Left lung (tissue), 10 donors: ENCODE data around the gene SIK1. TPM values are rescaled to one million over a fixed set of nuclear protein-coding genes. Genes with fewer than 3 reads are reported as not detected.
A peak's percentile ranks its signal among the peaks of the same experiment; 100 is the strongest.
"Not testable (repeated sequence)": the region's sequence is repeated elsewhere in the genome, so short reads cannot be mapped to it uniquely, and the experiment has no call there.

Experiments
- ATAC-seq: fragments of 200-7000 bp; cut with Tn5 transposase; one replicate; pipeline ENCODE4 v1.9.1; 2020; ENCODE audit warnings: moderate library complexity
- DNase-seq, 4 donors: peaks; one replicate each; pipeline ENCODE4 v3.0.0-alpha.2; 2013 to 2020
- H3K27ac ChIP-seq, 2 donors: fragments of 200-600 bp; sonication (generic) in 1 of 2; one replicate each; pipeline versions ENCODE4 v1.5.0 to v1.8.0; 2020 to 2021
- H3K27me3 ChIP-seq, 2 donors: fragments of 200-600 bp; sonication (generic) in 1 of 2; one replicate each; pipeline versions ENCODE4 v1.5.0 to v1.8.0; 2020 to 2021
- H3K36me3 ChIP-seq, 2 donors: fragments of 200-600 bp; sonication (generic) in 1 of 2; one replicate each; pipeline versions ENCODE4 v1.5.0 to v1.8.0; 2020 to 2021
- H3K4me1 ChIP-seq, 2 donors: fragments of 200-600 bp; one replicate each; pipeline ENCODE4 v1.8.0; 2021
- H3K4me3 ChIP-seq, 2 donors: fragments of 200-600 bp; sonication (generic) in 1 of 2; one replicate each; pipeline versions ENCODE4 v1.5.0 to v1.8.0; 2020 to 2021; ENCODE audit warnings: mild to moderate bottlenecking in 1 of 2
- H3K9me3 ChIP-seq, 2 donors: fragments of 200-600 bp; sonication (generic) in 1 of 2; one replicate each; pipeline versions ENCODE4 v1.5.0 to v1.8.0; 2020 to 2021
- intact Hi-C, 2 donors: fragments of 100-400 bp; cut with DNase I; formaldehyde crosslinking; loops; one replicate each; pipeline versions ENCODE4 v1.11.2 to v1.14.2; 2022
- polyA plus RNA-seq, 6 donors: library from polyadenylated mRNA; unstranded; fragments of 120-200 nt; gene quantifications; one replicate each; pipeline ENCODE4 v1.2.1, GENCODE V29; 2013; ENCODE audit not compliant: insufficient read length in 6 of 6
- total RNA-seq, 2 donors: library from RNA; stranded (reverse); fragmentation: NEBNext Ultra II Directional; extraction: Animal tissue kit (Norgen Biotek cat#: 25700); gene quantifications; one replicate each; pipeline ENCODE4 v1.2.1, GENCODE V29; 2021
- donor health status: DM: no; HTN: yes; CAD: no.
- donor health status: DM: no; HTN: no; CAD: no.

SIK1 gene
- total and polyA plus RNA-seq, 8 donors, result 5.7 to 61.0 (median 24.5) TPM

- H3K36me3 ChIP-seq, H3K4me3 ChIP-seq, H3K27ac ChIP-seq, H3K4me1 ChIP-seq, H3K27me3 ChIP-seq, H3K9me3 ChIP-seq, intact Hi-C loops: not testable (repeated sequence)
- ATAC-seq (peak; percentile 3), DNase-seq (peak in 1 of 4 donors; percentile 15)
Observed at GRCh38 chr21:43430830-43431416, 4.0 kb upstream of the SIK1 start.

GRCh38 chr21:43428964-43429363 is 2.0 kb upstream of the SIK1 start:
- intact Hi-C loops, ATAC-seq: not testable (repeated sequence)

GRCh38 chr21:43427242-43427559 is 270 bp upstream of the SIK1 start:
- H3K4me1 ChIP-seq, H3K27ac ChIP-seq, H3K9me3 ChIP-seq, intact Hi-C loops, H3K4me3 ChIP-seq, H3K36me3 ChIP-seq, DNase-seq, H3K27me3 ChIP-seq: not testable (repeated sequence)
- ATAC-seq, result peak; percentile 69

More at GRCh38 chr21:43428964-43429363, 2.0 kb upstream of the SIK1 start:
- not testable (repeated sequence) for H3K4me1 ChIP-seq, H3K4me3 ChIP-seq, H3K27ac ChIP-seq, H3K36me3 ChIP-seq, H3K9me3 ChIP-seq, H3K27me3 ChIP-seq, DNase-seq

- H3K27ac ChIP-seq, intact Hi-C loops, H3K4me3 ChIP-seq, H3K4me1 ChIP-seq, H3K27me3 ChIP-seq, DNase-seq, H3K36me3 ChIP-seq, H3K9me3 ChIP-seq: not testable (repeated sequence)
- peak; percentile 6 for ATAC-seq
Observed at GRCh38 chr21:43426004-43426403, 927 bp downstream of the SIK1 start.

- H3K9me3 ChIP-seq, H3K27ac ChIP-seq, H3K4me1 ChIP-seq, intact Hi-C loops, DNase-seq, H3K4me3 ChIP-seq, ATAC-seq, H3K27me3 ChIP-seq, H3K36me3 ChIP-seq: not testable (repeated sequence)
Observed at GRCh38 chr21:43419475-43419874, 7.5 kb downstream of the SIK1 start.

GRCh38 chr21:43414576-43414975 is 12.4 kb downstream of the SIK1 start:
- H3K4me1 ChIP-seq, H3K9me3 ChIP-seq, H3K36me3 ChIP-seq, intact Hi-C loops, H3K27ac ChIP-seq, DNase-seq, ATAC-seq, H3K27me3 ChIP-seq, H3K4me3 ChIP-seq: not testable (repeated sequence)

- intact Hi-C loops, H3K4me1 ChIP-seq, H3K4me3 ChIP-seq, H3K27me3 ChIP-seq, H3K27ac ChIP-seq, H3K36me3 ChIP-seq, H3K9me3 ChIP-seq: not testable (repeated sequence)
- ATAC-seq (peak; percentile 48), DNase-seq (peak in 1 of 4 donors; percentile 8)
Observed at GRCh38 chr21:43412020-43412788, 14.7 kb downstream of the SIK1 start.

GRCh38 chr21:43410456-43411068 is 16.4 kb downstream of the SIK1 start:
- H3K9me3 ChIP-seq, H3K4me1 ChIP-seq, intact Hi-C loops, H3K27ac ChIP-seq, H3K36me3 ChIP-seq, H3K4me3 ChIP-seq, H3K27me3 ChIP-seq: not testable (repeated sequence)
- ATAC-seq (peak; percentile 84), DNase-seq (peak in 1 of 4 donors; percentile 13)

GRCh38 chr21:43407139-43407538 is 19.8 kb downstream of the SIK1 start:
- ATAC-seq, intact Hi-C loops: not testable (repeated sequence)

GRCh38 chr21:43404450-43404849 is 22.5 kb downstream of the SIK1 start:
- H3K4me3 ChIP-seq, H3K4me1 ChIP-seq, DNase-seq, H3K27me3 ChIP-seq, intact Hi-C loops, ATAC-seq, H3K27ac ChIP-seq, H3K9me3 ChIP-seq, H3K36me3 ChIP-seq: not testable (repeated sequence)

More at GRCh38 chr21:43407139-43407538, 19.8 kb downstream of the SIK1 start:
- not testable (repeated sequence) for H3K4me1 ChIP-seq, H3K9me3 ChIP-seq, H3K4me3 ChIP-seq, H3K27ac ChIP-seq, DNase-seq, H3K27me3 ChIP-seq, H3K36me3 ChIP-seq

GRCh38 chr21:43403651-43404430 is 23.1 kb downstream of the SIK1 start:
- ATAC-seq, H3K4me3 ChIP-seq, H3K27me3 ChIP-seq, H3K9me3 ChIP-seq, H3K4me1 ChIP-seq, H3K27ac ChIP-seq, DNase-seq, H3K36me3 ChIP-seq, intact Hi-C loops: not testable (repeated sequence)

- DNase-seq, H3K27me3 ChIP-seq, intact Hi-C loops, H3K4me1 ChIP-seq, H3K4me3 ChIP-seq, H3K36me3 ChIP-seq, ATAC-seq, H3K9me3 ChIP-seq, H3K27ac ChIP-seq: not testable (repeated sequence)
Observed at GRCh38 chr21:43401125-43401524, 25.8 kb downstream of the SIK1 start.

- intact Hi-C loops, H3K9me3 ChIP-seq, DNase-seq, H3K27ac ChIP-seq, H3K27me3 ChIP-seq, H3K4me3 ChIP-seq, H3K36me3 ChIP-seq, H3K4me1 ChIP-seq: not testable (repeated sequence)
- peak; percentile 44 for ATAC-seq
Observed at GRCh38 chr21:43399595-43400015, 27.3 kb downstream of the SIK1 start.
